GM12878 (cell line): Measurements from ENCODE around the gene LMNB1. TPM values are rescaled to one million over a fixed set of nuclear protein-coding genes. Genes with fewer than 3 reads are reported as not detected.

Source experiments
- ATAC-seq: fragments of 200-7000 bp; cut with Tn5 transposase; 3 replicates; pipeline ENCODE4 v1.9.1; 2020; ENCODE audit warnings: mild to moderate bottlenecking, moderate library complexity
- BruUV-seq: library from RNA; stranded (reverse); fragments of 400-500 nt; replicated peaks from 2 replicates; lab custom pipeline; 2021; lab: Mats Ljungman, UMichigan
- CTCF ChIA-PET: fragments of 300-600 bp; sonication (Branson Sonifier 250); formaldehyde crosslinking; extraction: SDS; loops from one replicate; lab custom pipeline; 2021; ENCODE audit warnings: inconsistent platforms; lab: Yijun Ruan, JAX
- POLR2A ChIA-PET: fragments of 350-600 bp; formaldehyde crosslinking; extraction: SDS; loops from one replicate; lab custom pipeline; 2021; ENCODE audit warnings: inconsistent platforms; lab: Charles Lee
- RAD21 ChIA-PET: fragments of 300-600 bp; sonication (Branson Sonifier 250); formaldehyde crosslinking; loops from one replicate; lab custom pipeline; 2023; ENCODE audit warnings: antibody characterized with exemption; ENCODE audit not compliant: unreplicated experiment; lab: Charles Lee
- SMC1A ChIA-PET: fragments of 300-600 bp; sonication (Branson Sonifier 250); formaldehyde crosslinking; loops from one replicate; lab custom pipeline; 2023; ENCODE audit not compliant: unreplicated experiment, uncharacterized antibody; lab: Charles Lee
- DNase-seq: peaks from one replicate; pipeline ENCODE4 v3.0.0-alpha.2; 2011; ENCODE audit warnings: low read depth, low spot score
- FAIRE-seq: peaks from 3 replicates; lab custom pipeline; 2011; peaks lifted over from hg19 to GRCh38; lab: Jason Lieb, UNC
- H2AFZ ChIP-seq: 2 replicates; pipeline ENCODE4 v1.6.0; 2011; ENCODE audit warnings: low read depth, low read length, control low read depth; ENCODE audit not compliant: control insufficient read depth
- H3K27ac ChIP-seq: 2 replicates; pipeline ENCODE4 v1.5.1; 2011; ENCODE audit warnings: control low read depth; ENCODE audit not compliant: control insufficient read depth, insufficient read depth
- H3K27me3 ChIP-seq, 2 experiments: replicated peaks in 1 of 2; 2 replicates each; pipeline versions ENCODE4 v1.6.0 to v1.6.1; 2011; ENCODE audit warnings: low read length in 1 of 2; ENCODE audit not compliant: control insufficient read depth in 2 of 2, insufficient read depth in 2 of 2
- H3K36me3 ChIP-seq, 2 experiments: 2 replicates each; pipeline ENCODE4 v1.5.1; 2011; ENCODE audit warnings: low read length in 1 of 2; ENCODE audit not compliant: control insufficient read depth in 2 of 2, insufficient read depth in 2 of 2
- H3K4me1 ChIP-seq: 2 replicates; pipeline ENCODE4 v1.6.1; 2011; ENCODE audit warnings: mild to moderate bottlenecking, low read length, moderate library complexity, mixed read lengths; ENCODE audit not compliant: control insufficient read depth, insufficient read depth
- H3K4me2 ChIP-seq: 2 replicates; pipeline ENCODE4 v1.6.0; 2011; ENCODE audit warnings: control low read depth; ENCODE audit not compliant: control insufficient read depth, insufficient read depth
- H3K4me3 ChIP-seq: fragments of 200-600 bp; sonication (generic); 2 replicates; pipeline ENCODE4 v1.5.1; 2016
- H3K79me2 ChIP-seq: 2 replicates; pipeline ENCODE4 v1.6.0; 2011; ENCODE audit warnings: low read length; ENCODE audit not compliant: control insufficient read depth, insufficient read depth
- H3K9ac ChIP-seq: 2 replicates; pipeline ENCODE4 v1.8.0; 2011; ENCODE audit warnings: low read length, control low read depth, mixed read lengths; ENCODE audit not compliant: control insufficient read depth, insufficient read depth
- H3K9me3 ChIP-seq: replicated peaks from 3 replicates; pipeline ENCODE4 v1.5.1; 2011; ENCODE audit warnings: mild to moderate bottlenecking, low read length; ENCODE audit not compliant: control insufficient read depth, insufficient read depth
- H4K20me1 ChIP-seq: 2 replicates; pipeline ENCODE4 v1.6.0; 2011; ENCODE audit not compliant: control insufficient read depth, insufficient read depth
- CBX3 ChIP-seq: fragments of 200-600 bp; sonication (generic); IDR thresholded peaks from 2 replicates; pipeline ENCODE4 v1.6.1; 2016; ENCODE audit warnings: low read depth, borderline replicate concordance
- FOS ChIP-seq: IDR thresholded peaks from 3 replicates; pipeline ENCODE4 v1.6.1; 2011; ENCODE audit warnings: borderline replicate concordance; ENCODE audit not compliant: insufficient read length; ENCODE audit errors: extremely low read depth
- HCFC1 ChIP-seq: fragments of 150-350 bp; IDR thresholded peaks from 2 replicates; pipeline ENCODE4 v1.6.1; 2014; ENCODE audit warnings: low read length
- NR2C2 ChIP-seq: IDR thresholded peaks from 2 replicates; pipeline ENCODE4 v1.6.1; 2011; ENCODE audit warnings: borderline replicate concordance, low read depth; ENCODE audit not compliant: control insufficient read depth, insufficient read length
- POLR2A ChIP-seq: IDR thresholded peaks from 2 replicates; pipeline ENCODE4 v1.6.1; 2011; ENCODE audit warnings: low read depth, mild to moderate bottlenecking, low read length
- POU2F2 ChIP-seq: IDR thresholded peaks from 3 replicates; pipeline ENCODE4 v1.6.1; 2011; ENCODE audit warnings: low read depth, mild to moderate bottlenecking, low read length, borderline replicate concordance
- SMAD1 ChIP-seq: fragments of 450-650 bp; IDR thresholded peaks from 2 replicates; pipeline ENCODE4 v1.6.1; 2018; ENCODE audit warnings: mild to moderate bottlenecking, low read depth; ENCODE audit not compliant: partially characterized antibody
- SPI1 ChIP-seq: IDR thresholded peaks from 2 replicates; pipeline ENCODE4 v1.6.1; 2011; ENCODE audit warnings: low read depth, mild to moderate bottlenecking, low read length, moderate library complexity, borderline replicate concordance; ENCODE audit not compliant: insufficient read depth
- TARDBP ChIP-seq: IDR thresholded peaks from 2 replicates; pipeline ENCODE4 v1.6.1; 2016; ENCODE audit warnings: borderline replicate concordance
- TCF3 ChIP-seq: IDR thresholded peaks from 2 replicates; pipeline ENCODE4 v1.6.1; 2012; ENCODE audit warnings: low read depth, mild to moderate bottlenecking, low read length, borderline replicate concordance; ENCODE audit not compliant: insufficient read depth
- USF1 ChIP-seq: IDR thresholded peaks from 2 replicates; pipeline ENCODE4 v1.6.1; 2011; ENCODE audit warnings: borderline replicate concordance, low read depth, mild to moderate bottlenecking, moderate library complexity, mixed read lengths, low read length; ENCODE audit not compliant: insufficient read depth; ENCODE audit errors: extremely low read length
- YY1 ChIP-seq: IDR thresholded peaks from 2 replicates; pipeline ENCODE4 v1.6.1; 2011; ENCODE audit warnings: low read depth, mild to moderate bottlenecking, low read length
- WGBS: methylation state at CpG from one replicate; pipeline ENCODE4 v1.1.6; 2016; ENCODE audit warnings: low lambda C conversion rate; ENCODE audit not compliant: insufficient replicate concordance, insufficient coverage; ENCODE audit errors: missing lambda C conversion rate; 5-methylcytosine and 5-hydroxymethylcytosine counted together
- in situ Hi-C: fragments of 300-500 bp; cut with MboI; formaldehyde crosslinking; loops from 9 replicates; pipeline ENCODE4 v1.14.3; 2018; ENCODE audit warnings: mixed read lengths
- intact Hi-C: fragments of 100-400 bp; cut with micrococcal nuclease; formaldehyde crosslinking; loops from one replicate; pipeline ENCODE4 v1.14.2; 2022; ENCODE audit not compliant: unreplicated experiment
- polyA plus RNA-seq, 11 experiments: library from polyadenylated mRNA; depleted of rRNA in 4 of 11; unstranded in 6 of 11; stranded (reverse) in 5 of 11; fragments of >200 nt; fragmentation: Nextera tagmentation in 4 of 11; fragmentation: Illumina TruSeq in 1 of 11; extraction: Ambion mirVana in 4 of 11; extraction: Trizol in 1 of 11; gene quantifications; 1 replicate in 1 of 11; 2 replicates in 10 of 11; pipeline versions ENCODE4 v1.2.1 to v1.2.3, GENCODE V29; 2011 to 2016; ENCODE audit warnings: inconsistent platforms in 2 of 11, missing spikeins in 2 of 11, low read depth in 1 of 11
- total RNA-seq, 4 experiments: library from RNA; depleted of rRNA in 3 of 4; stranded (reverse); fragments of >200 nt in 3 of 4; fragmentation: Illumina TruSeq in 1 of 4; extraction: Trizol in 1 of 4; gene quantifications; 2 replicates each; pipeline versions ENCODE4 v1.2.1 to v1.2.3, GENCODE V29; 2013 to 2021

LMNB1 gene
- total and polyA plus RNA-seq, 10 of the 15 experiments (the other 5 are each of a cell fraction or from before 2014, with no cell fraction given), result 7.0 to 185 (median 86.4) TPM

- no peak overlapping the region for H2AFZ ChIP-seq
- ATAC-seq (no peak), DNase-seq (no peak), FAIRE-seq (no peak)
- ChIA-PET RAD21 (no interaction called here), POLR2A (no interaction called here), SMC1A (interaction anchor here (0.9 kb wide), 2 partner anchors 182 to 189 kb away, joined by 3 read pairs; no protein-coding TSS in a partner anchor), CTCF (no interaction called here)
- no peak overlapping the region for H3K27ac ChIP-seq
- no peaks in the 10 kb centered on the region for H3K9me3 ChIP-seq
- no TSS peak for BruUV-seq
- H3K79me2 ChIP-seq, result no peaks in the 10 kb centered on the region
- in situ Hi-C loops (no loop called here), intact Hi-C loops (loop anchor here (5.0 to 10.0 kb wide), 3 partner anchors 178 to 648 kb away; no protein-coding TSS in a partner anchor)
- H3K4me2 ChIP-seq, result no peak overlapping the region
- TF ChIP-seq CBX3 (no peak), FOS (no peak), NR2C2 (no peak), TARDBP (no peak), SMAD1 (no peak), USF1 (no peak), HCFC1 (no peak), POU2F2 (no peak), YY1 (no peak), SPI1 (no peak), TCF3 (no peak), POLR2A (no peak)
- H3K4me1 ChIP-seq, result peaks cover 3% of the 10 kb centered on the region
- H3K4me3 ChIP-seq, result no peak overlapping the region
- H3K36me3 ChIP-seq, result no peaks in the 10 kb centered on the region
- H3K9ac ChIP-seq, result no peak overlapping the region
- no peaks in the 10 kb centered on the region for H4K20me1 ChIP-seq
- no peaks in the 10 kb centered on the region for H3K27me3 ChIP-seq
- 100% methylated on average over 5 of the region's 5 CpGs for WGBS
Observed at GRCh38 chr5:126846744-126847455, 70.0 kb downstream of the LMNB1 start.
